ENCODE results near the gene TECPR1.

TECPR1 gene

DNA sequence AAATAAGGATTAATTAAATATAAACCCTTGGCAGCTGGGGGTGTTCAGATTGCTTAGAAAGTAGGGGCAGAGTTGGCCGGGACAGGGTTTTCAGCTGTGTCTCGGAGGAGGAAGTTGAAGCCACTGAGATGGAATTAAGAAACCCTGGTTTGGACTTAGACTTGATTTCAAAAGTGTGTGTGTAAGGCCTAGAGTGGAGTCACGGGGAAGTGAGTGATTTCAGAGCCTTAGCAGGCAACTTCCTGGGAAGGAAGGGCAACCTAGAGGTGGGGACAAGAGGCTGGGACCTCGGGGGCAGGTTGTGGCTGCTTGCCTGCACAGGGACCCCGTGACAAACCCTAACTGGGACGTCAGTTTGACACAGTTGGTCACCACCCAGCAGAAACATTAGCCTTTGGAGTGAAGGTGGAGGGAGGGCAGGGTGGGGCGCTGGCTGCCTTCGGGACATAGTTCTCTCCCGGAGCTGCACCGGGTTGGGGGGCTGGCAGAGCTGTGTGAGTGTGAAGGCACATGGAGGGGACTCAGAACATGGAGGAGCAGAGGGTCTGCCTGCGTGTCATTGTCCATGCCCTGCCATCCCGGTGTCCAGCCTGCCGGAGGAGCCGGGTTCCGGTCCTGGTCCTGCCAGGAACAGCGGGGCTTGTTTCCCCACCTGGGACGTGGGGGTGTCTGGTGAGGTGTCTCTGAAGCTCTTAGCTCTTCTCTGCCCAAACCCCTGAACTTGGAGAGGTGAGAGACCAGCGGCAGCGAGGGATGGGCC, 31.3 kb upstream of the TECPR1 start:
- no peak for ATAC-seq
- no peak for DNase-seq

- ATAC-seq, result no peak
Observed at GRCh38 chr7:98282703-98283102, 30.7 kb upstream of the TECPR1 start.

GRCh38 chr7:98281757-98282606, 29.9 kb upstream of the TECPR1 start:
- DNase-seq (peak; percentile 45), ATAC-seq (peak; percentile 20)

More at GRCh38 chr7:98282703-98283102, 30.7 kb upstream of the TECPR1 start:
- DNase-seq, result no peak

DNA sequence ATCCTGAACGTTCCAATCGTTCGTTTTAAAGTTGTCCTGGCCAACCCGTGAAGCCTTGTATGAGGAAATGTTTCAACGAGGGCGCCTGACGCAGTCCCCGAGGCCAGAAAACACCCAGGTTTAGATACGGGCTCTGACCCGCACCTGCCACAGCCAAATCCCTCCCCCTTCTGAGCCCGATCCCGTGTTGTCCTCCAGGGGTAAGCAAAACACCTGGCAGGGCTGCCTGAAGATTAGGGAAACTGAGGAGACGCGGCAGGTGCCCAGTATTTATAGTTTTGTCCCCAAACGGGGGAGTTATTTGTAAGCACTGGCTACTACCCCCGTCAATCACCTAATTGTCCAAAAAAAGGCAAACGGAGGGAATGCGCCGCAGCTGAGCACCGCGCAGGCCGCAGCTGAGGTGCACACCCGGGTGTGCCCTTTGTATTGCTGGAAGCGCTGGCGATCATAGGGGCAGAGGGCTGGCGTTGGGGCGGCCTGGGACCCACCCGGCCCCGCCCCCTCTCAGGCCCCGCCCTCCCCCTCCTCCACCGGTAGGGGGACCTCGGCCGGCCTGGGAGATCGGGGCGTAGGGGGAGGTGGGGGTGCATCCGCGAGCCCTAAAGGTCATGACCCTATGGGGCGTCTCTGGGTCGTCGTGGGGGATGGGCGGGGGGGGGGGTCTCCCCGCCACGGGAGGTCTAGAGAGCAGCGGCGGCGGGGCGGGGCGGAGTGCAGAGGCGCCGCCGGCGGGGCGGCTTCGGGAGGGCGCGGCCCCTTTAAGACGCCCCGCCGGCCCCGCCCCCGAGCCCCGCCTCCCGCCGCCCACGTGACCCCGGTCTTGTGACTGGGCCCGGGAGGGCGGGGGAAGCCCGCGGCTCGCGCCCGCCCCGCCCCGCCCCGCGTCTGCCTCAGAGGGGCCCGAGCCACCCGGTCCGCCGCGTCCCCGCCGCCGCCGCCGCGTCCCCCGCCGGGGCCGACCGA, 29.0 kb upstream of the TECPR1 start, which contains the start of gene BRI3:
BRI3 (plus strand) TSS at position 896 of the 966 bp plus-strand sequence. CDS start 110 bp downstream, outside the sequence.
- DNase-seq (peak; percentile 92), ATAC-seq (peak; percentile 86)

DNA sequence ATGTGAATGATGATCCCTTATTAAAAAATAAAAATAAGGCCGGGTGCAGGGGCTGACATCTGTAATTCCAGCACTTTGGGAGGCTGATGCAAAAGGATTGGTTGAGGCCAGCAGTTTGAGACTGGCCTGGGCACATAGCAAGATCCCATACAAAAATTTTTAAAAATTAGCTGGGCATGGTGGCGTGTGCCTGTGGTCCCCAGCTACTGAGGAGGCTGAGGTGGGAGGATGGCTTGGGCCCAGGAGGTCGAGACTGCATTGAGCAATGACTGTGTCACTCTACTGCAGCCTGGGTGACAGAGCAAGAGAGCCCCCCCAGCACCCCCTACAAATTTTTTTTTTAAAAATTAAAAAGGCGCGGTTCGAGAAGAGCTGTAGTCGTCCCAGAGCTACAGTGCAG, 28.3 kb upstream of the TECPR1 start:
- no peak for ATAC-seq

GRCh38 chr7:98278936-98279335, 26.9 kb upstream of the TECPR1 start:
- ATAC-seq, result no peak
- DNase-seq, result no peak

More for the DNA sequence above, 28.3 kb upstream of the TECPR1 start:
- no peak for DNase-seq

DNA sequence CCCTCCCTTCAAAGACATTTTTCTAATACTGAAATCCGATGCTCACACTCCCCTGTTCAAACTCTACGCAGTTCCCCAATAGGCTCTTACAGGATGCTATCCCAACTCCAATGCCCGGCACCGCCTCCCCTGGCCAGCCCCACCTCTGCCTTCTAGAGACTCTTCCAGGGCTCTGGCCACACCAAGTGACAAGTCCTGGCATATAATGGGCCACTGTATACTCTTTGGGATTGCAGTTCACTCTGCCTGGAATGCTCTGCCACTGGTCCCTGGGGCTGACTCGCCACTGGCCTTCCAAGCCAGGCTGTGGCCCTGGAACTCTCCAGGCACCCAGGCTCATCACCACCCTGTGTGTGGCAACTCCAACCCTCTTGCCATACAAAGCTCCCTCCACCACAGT, 26.4 kb upstream of the TECPR1 start:
- ATAC-seq, result no peak

GRCh38 chr7:98276241-98276761, 24.3 kb upstream of the TECPR1 start:
- ATAC-seq (no peak), DNase-seq (no peak)

More for the DNA sequence above, 26.4 kb upstream of the TECPR1 start:
- DNase-seq, result no peak

GRCh38 chr7:98267303-98267702, 15.3 kb upstream of the TECPR1 start:
- ATAC-seq (no peak), DNase-seq (no peak)

GRCh38 chr7:98266840-98267239, 14.8 kb upstream of the TECPR1 start:
- no peak for ATAC-seq
- DNase-seq, result no peak

GRCh38 chr7:98265841-98266271, 13.8 kb upstream of the TECPR1 start:
- ATAC-seq, result no peak
- DNase-seq, result no peak

GRCh38 chr7:98257701-98258100, 5.7 kb upstream of the TECPR1 start:
- no peak for ATAC-seq

GRCh38 chr7:98256431-98256830, 4.4 kb upstream of the TECPR1 start:
- ATAC-seq (no peak), DNase-seq (no peak)

More at GRCh38 chr7:98257701-98258100, 5.7 kb upstream of the TECPR1 start:
- DNase-seq, result no peak

GRCh38 chr7:98254951-98255610, 3.0 kb upstream of the TECPR1 start:
- DNase-seq (no peak), ATAC-seq (no peak)

DNA sequence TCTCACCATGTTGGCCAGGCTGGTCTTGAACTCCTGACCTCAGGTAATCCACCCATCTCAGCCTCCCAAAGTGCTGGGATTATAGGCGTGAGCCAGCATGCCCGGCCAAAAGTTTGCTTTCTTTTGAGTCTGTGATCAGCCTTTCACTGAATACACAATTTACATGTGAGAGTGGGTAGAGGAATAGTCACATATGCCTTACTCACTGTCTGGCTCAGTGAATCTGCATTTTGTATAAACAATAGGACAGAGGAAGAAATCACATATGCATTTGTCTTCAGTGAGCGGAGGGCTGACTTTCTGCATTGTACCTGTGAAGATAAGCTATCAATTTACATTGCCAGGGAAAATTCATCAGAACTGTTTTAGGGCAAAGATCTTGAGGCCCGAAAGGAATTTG, 2.5 kb upstream of the TECPR1 start:
- no peak for ATAC-seq

DNA sequence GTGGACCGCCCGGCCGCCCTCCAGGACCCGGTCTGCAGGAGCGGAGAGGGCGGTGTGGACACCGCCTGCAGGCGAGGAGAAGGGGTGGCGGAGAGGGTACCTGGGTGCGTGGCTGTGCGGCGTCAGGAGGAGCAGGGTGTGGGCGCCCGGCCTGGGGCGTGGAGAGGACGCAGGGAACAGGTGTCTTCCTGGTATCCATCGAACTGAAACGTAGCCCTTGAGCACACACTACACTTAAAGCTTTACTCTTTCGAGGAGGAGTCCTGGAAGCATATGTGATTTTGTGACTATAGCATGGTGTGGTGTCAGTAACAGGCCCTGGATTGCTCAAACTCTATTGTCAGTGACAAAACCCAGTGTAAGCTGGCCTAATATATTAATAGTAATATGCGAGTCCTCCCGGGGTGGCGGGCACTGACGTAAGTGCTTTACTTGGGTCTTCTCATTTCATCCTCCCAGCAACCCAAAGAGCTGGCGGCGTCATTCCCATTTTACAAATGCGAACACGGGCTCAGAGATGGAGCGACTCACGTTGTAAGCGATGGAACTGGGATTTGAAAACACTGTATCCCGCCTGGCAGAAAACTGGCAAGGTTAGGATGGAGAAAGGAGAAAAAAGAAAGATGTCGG, 508 bp upstream of the TECPR1 start:
- ATAC-seq, result no peak

More for the DNA sequence above, 2.5 kb upstream of the TECPR1 start:
- no peak for DNase-seq

GRCh38 chr7:98251231-98251600, 816 bp downstream of the TECPR1 start:
- DNase-seq, result peak; percentile 15
- ATAC-seq, result no peak

More for the DNA sequence above, 508 bp upstream of the TECPR1 start:
- DNase-seq, result no peak

- DNase-seq, result peak; percentile 37
- ATAC-seq, result no peak
Observed at GRCh38 chr7:98250789-98251188, 1.2 kb downstream of the TECPR1 start.

- no peak for ATAC-seq
- no peak for DNase-seq
Observed at GRCh38 chr7:98249106-98249505, 2.9 kb downstream of the TECPR1 start.

DNA sequence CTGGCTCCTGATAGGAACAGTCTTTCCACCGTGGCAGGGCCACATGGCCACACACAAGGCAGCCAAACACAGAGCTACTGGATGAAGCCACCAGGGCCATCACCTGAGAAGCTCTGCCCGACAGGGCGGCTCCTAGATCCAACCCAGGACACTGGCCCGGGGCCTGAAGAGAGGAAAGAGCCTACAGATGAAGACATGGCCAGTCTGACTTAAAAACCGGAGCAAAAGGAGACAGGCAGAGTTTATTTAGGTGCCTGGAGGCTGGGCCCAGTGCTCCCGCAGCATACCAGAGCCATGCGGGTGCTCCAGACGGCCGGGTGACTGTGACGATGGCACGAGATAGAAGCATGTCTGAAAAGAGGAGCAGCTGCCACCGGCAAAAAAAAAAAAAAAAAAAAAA, 3.9 kb downstream of the TECPR1 start:
- ATAC-seq (no peak), DNase-seq (no peak)

DNA sequence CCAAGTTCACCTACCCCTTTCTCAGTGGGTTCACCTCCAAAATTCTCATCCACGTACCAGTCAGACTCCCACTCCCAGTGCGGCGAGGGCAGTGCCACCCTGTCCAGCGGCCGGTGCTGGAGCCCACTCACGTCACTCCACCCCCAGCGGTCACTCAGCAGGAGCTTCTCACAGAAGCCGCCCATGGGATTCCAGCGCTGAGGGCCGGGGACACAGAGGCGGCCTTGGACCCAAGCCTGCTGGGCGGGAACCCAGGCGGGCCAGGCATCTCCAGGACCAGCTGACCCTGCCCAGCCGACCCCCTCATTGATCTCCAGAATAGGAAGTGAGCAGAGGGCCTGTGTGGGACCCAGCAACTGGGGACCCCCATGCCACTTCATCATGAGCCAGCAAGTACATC, 7.2 kb downstream of the TECPR1 start:
- no peak for DNase-seq

More for the DNA sequence above, 7.2 kb downstream of the TECPR1 start:
- ATAC-seq, result no peak

All from stimulated activated naive CD8-positive, alpha-beta T cell treated with anti-CD3 and anti-CD28 coated beads, Interleukin-15, Interleukin-2, amounts not matched to agents 100 U/mL and 50 U/mL, for 24 hours (primary cell).